MCF 10A (cell line): Measurements from ENCODE around the gene GARS1. TPM values are rescaled to one million over a fixed set of nuclear protein-coding genes. Genes with fewer than 3 reads are reported as not detected.

Experiments
- BruUV-seq: library from RNA; stranded (reverse); fragments of 400-500 nt; replicated peaks from 2 replicates; lab custom pipeline; 2021; lab: Mats Ljungman, UMichigan
- CTCF ChIA-PET: fragments of 300-600 bp; sonication (Branson Sonifier 250); formaldehyde crosslinking; extraction: SDS; loops from one replicate; lab custom pipeline; 2021; ENCODE audit warnings: antibody characterized with exemption, inconsistent platforms; lab: Yijun Ruan, JAX
- POLR2A ChIA-PET: fragments of 300-600, 350-650 bp; sonication (Branson Sonifier 250); formaldehyde crosslinking; extraction: SDS; loops from one replicate; lab custom pipeline; 2020; ENCODE audit warnings: antibody characterized with exemption, inconsistent platforms; lab: Yijun Ruan, JAX
- DNase-seq: peaks from one replicate; pipeline ENCODE4 v3.0.0-alpha.2; 2018; ENCODE audit not compliant: unreplicated experiment
- H3K27ac Mint-ChIP-seq: one replicate; pipeline ENCODE4 v1.8.0; 2022; ENCODE audit warnings: mild to moderate bottlenecking, low read depth, mixed read lengths; ENCODE audit not compliant: unreplicated experiment
- H3K27me3 Mint-ChIP-seq: one replicate; pipeline ENCODE4 v1.8.0; 2022; ENCODE audit warnings: mixed read lengths; ENCODE audit not compliant: insufficient read depth, unreplicated experiment
- H3K36me3 Mint-ChIP-seq: one replicate; pipeline ENCODE4 v1.8.0; 2022; ENCODE audit warnings: mild to moderate bottlenecking, moderate library complexity, mixed read lengths; ENCODE audit not compliant: insufficient read depth, unreplicated experiment
- H3K4me1 Mint-ChIP-seq: one replicate; pipeline ENCODE4 v1.8.0; 2022; ENCODE audit warnings: mixed read lengths; ENCODE audit not compliant: insufficient read depth, unreplicated experiment
- H3K4me3 Mint-ChIP-seq: one replicate; pipeline ENCODE4 v1.8.0; 2022; ENCODE audit warnings: mild to moderate bottlenecking, moderate library complexity, mixed read lengths; ENCODE audit not compliant: unreplicated experiment
- H3K9me3 Mint-ChIP-seq: one replicate; pipeline ENCODE4 v1.8.0; 2022; ENCODE audit warnings: mixed read lengths; ENCODE audit not compliant: unreplicated experiment
- intact Hi-C: fragments of 100-400 bp; cut with micrococcal nuclease; formaldehyde crosslinking; loops from 2 replicates; pipeline ENCODE4 v1.14.1; 2022
- total RNA-seq: library from RNA; stranded (reverse); gene quantifications from 2 replicates; pipeline ENCODE4 v1.2.3, GENCODE V29; 2022
- TF ChIP-seq, protein P1 (sequence below): fragments of 200-600 bp; IDR thresholded peaks from one replicate; pipeline ENCODE4 v1.8.0; 2022; ENCODE audit warnings: antibody characterized with exemption, mild to moderate bottlenecking; ENCODE audit not compliant: unreplicated experiment

The GARS1 gene
- total RNA-seq, 1 experiment from 2014 or later: 386 TPM

DNA sequence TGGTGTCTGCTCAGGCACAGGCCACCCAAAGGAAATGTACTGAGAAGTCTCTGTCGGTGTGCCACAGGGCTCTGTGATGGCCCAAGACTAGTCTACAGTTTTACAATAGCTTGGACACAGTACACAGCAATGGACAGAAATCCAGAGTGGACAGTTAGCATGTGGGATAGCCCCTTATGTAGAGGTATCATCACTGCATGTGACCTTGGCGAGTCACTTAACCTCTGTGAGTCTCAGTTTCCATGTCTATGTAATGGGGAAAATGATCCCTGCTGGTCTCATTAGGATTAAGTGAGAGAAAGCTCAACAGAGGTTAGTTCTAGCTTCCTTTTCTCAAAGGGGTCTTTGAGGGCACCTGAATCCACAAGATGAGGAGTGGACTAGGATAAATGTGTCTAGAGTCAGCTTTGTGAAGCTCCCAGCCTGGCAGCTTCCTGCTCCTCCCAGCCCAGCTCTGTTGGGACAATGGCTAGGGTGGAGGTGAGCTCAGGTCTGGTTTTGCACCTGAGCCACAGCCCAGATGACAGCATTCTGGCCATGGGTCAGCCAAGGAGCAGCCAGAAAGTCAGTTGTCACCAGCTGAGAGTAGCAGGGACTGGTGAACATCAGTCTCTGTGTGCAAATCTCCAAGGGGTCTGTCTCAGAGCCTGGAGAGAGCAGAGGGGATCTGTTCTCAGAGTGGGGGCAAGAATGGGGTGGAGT lies 69.7 kb downstream of the GARS1 start:
- ChIA-PET POLR2A (interaction anchor here (0.7 kb wide), 1 partner anchor 45 kb away, joined by 4 read pairs; no protein-coding TSS in a partner anchor), CTCF (interaction anchor here (0.6 to 1.4 kb wide), 3 partner anchors 16 to 75 kb away, joined by 3 to 6 read pairs (median 3); no protein-coding TSS in a partner anchor)
- Mint-ChIP-seq H3K36me3 (no peaks in the 10 kb centered on the region), H3K9me3 (no peaks in the 10 kb centered on the region), H3K4me1 (no peaks in the 10 kb centered on the region), H3K27me3 (peaks cover 6% of the 10 kb centered on the region), H3K27ac (no peak overlapping the region), H3K4me3 (no peak overlapping the region)
- intact Hi-C loops: no loop called here
- BruUV-seq: no TSS peak
- no peak for DNase-seq
- TF ChIP-seq, protein P1, sequence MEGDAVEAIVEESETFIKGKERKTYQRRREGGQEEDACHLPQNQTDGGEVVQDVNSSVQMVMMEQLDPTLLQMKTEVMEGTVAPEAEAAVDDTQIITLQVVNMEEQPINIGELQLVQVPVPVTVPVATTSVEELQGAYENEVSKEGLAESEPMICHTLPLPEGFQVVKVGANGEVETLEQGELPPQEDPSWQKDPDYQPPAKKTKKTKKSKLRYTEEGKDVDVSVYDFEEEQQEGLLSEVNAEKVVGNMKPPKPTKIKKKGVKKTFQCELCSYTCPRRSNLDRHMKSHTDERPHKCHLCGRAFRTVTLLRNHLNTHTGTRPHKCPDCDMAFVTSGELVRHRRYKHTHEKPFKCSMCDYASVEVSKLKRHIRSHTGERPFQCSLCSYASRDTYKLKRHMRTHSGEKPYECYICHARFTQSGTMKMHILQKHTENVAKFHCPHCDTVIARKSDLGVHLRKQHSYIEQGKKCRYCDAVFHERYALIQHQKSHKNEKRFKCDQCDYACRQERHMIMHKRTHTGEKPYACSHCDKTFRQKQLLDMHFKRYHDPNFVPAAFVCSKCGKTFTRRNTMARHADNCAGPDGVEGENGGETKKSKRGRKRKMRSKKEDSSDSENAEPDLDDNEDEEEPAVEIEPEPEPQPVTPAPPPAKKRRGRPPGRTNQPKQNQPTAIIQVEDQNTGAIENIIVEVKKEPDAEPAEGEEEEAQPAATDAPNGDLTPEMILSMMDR: no peak

DNA sequence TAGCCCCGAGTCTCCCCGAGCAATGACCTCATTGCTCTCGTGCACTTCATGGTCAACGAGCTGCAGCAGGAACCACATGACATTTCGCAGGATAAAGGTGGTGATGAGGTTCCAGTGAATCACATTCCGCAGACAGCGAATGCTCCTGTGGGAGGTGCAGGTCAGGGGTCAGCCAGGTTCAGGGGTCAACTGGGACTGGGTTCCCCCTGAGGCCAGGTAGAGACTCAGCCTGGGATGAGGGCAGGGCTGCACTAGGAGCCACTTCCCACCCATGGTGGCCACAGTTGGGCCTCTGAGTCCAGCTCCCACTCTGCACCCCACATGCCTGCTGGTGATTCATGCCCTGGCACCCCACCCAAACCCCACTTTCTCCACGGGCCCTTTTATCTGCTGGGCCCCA lies 70.4 kb downstream of the GARS1 start:
- no TSS peak for BruUV-seq
- intact Hi-C loops: no loop called here
- Mint-ChIP-seq H3K4me1 (no peaks in the 10 kb centered on the region), H3K27me3 (peaks cover 13% of the 10 kb centered on the region), H3K36me3 (no peaks in the 10 kb centered on the region), H3K27ac (no peak overlapping the region), H3K9me3 (no peaks in the 10 kb centered on the region), H3K4me3 (no peak overlapping the region)
- no peak for DNase-seq
- ChIA-PET CTCF (no interaction called here), POLR2A (no interaction called here)
- TF ChIP-seq, protein P1: no peak

DNA sequence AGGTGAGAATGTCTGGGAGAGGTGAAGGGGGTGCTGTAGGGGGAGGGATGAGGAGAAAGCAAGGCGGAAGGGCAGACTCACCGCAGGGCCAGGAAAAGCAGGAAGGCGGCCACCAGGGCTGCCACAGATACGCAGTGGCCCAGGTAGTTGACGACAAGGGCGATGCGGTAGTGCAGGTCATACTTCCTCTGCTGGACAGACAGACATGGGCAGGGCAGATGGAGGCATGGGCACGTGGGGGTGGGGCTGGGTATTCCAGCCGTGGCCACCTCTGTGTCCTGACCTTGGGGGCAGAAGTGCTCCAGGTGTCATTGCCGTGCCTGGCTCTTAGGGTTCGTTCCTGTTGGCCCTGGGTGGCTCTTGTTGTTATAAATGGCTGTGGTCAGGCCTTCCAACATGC lies 70.8 kb downstream of the GARS1 start:
- Mint-ChIP-seq H3K4me1 (no peaks in the 10 kb centered on the region), H3K9me3 (no peaks in the 10 kb centered on the region), H3K27me3 (peaks cover 17% of the 10 kb centered on the region), H3K36me3 (no peaks in the 10 kb centered on the region), H3K27ac (no peak overlapping the region), H3K4me3 (no peak overlapping the region)
- no peak for DNase-seq
- ChIA-PET POLR2A (no interaction called here), CTCF (interaction anchor here (0.6 kb wide), 1 partner anchor 75 kb away, joined by 3 read pairs; no protein-coding TSS in a partner anchor)
- TF ChIP-seq, protein P1: no peak
- BruUV-seq: no TSS peak
- intact Hi-C loops: no loop called here

DNA sequence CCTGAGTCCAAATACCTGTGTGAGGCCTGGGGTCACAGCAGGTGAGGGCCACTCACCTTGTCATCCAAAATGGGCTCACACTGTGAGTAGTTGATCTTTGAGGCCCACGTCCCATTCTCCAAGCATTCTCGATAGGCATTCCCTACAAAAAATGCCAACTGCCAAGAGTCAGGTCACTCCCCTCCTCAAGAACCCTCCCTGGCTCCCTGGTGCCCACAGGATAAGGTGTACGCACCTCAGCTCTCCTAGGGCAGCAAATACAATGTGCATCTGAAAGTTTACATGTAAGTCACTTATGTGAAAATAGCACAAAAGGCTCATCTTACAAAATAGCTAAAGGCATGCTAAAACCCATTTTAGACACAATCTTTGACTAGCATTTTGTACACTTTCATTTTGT lies 72.5 kb downstream of the GARS1 start:
- BruUV-seq: no TSS peak
- POLR2A ChIA-PET: no interaction called here
- intact Hi-C loops: no loop called here
- H3K27ac Mint-ChIP-seq: no peak overlapping the region
- no peaks in the 10 kb centered on the region for H3K36me3 Mint-ChIP-seq
- no peaks in the 10 kb centered on the region for H3K9me3 Mint-ChIP-seq
- H3K4me1 Mint-ChIP-seq: no peaks in the 10 kb centered on the region
- CTCF ChIA-PET: interaction anchor here (0.6 to 1.8 kb wide), 3 partner anchors 16 to 391 kb away, joined by 3 to 7 read pairs (median 3); no protein-coding TSS in a partner anchor
- TF ChIP-seq, protein P1: no peak
- H3K4me3 Mint-ChIP-seq: no peak overlapping the region
- no peak for DNase-seq
- peaks cover 18% of the 10 kb centered on the region for H3K27me3 Mint-ChIP-seq
